ENCODE data around the gene HPCA. TPM values are rescaled to one million over a fixed set of nuclear protein-coding genes. Genes with fewer than 3 reads are reported as not detected.

Gene HPCA
- total RNA-seq, 1 experiment from 2014 or later: not detected

DNA sequence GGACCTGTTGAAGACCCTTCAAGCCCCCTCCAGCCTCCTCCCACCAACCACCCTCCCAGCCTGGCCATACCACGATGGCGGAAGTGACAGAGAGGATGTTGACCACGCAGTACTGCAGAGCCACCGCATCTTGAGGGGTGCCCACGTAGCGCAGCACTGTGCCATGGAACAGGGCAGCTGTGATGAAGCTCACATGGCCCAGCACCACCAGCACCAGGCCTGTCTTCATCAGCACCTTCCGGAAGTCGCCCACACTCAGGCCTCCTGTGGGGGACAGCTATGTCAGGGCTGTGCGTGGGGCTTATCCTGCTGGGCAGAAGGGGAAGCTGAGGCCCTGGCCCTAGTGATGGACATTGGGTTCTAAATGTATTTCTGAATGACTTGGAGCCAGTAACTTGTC lies 11.8 kb downstream of the HPCA start:
- intact Hi-C loops (cut with micrococcal nuclease; ENCODE audit: unreplicated experiment): no loop called here
- Mint-ChIP-seq H3K9me3 (ENCODE audit: low read depth, unreplicated experiment) (no peaks in the 10 kb centered on the region), H3K4me3 (ENCODE audit: low read depth, unreplicated experiment) (no peak overlapping the region), H3K27ac (ENCODE audit: unreplicated experiment) (no peak overlapping the region), H3K27me3 (ENCODE audit: unreplicated experiment) (peaks cover 7% of the 10 kb centered on the region), H3K4me1 (ENCODE audit: low read depth, unreplicated experiment) (peaks cover 6% of the 10 kb centered on the region), H3K36me3 (ENCODE audit: insufficient read depth, unreplicated experiment) (peaks cover 43% of the 10 kb centered on the region)
- CTCF ChIA-PET: interaction anchor here (1.4 kb wide), 1 partner anchor 185 kb away, joined by 4 read pairs; no protein-coding TSS in a partner anchor
- BruUV-seq (replicated peaks): no TSS peak
- DNase-seq: no peak
- TF ChIP-seq CTCF (IDR thresholded peaks at IDR 0.05; ENCODE audit: unreplicated experiment): no peak

DNA sequence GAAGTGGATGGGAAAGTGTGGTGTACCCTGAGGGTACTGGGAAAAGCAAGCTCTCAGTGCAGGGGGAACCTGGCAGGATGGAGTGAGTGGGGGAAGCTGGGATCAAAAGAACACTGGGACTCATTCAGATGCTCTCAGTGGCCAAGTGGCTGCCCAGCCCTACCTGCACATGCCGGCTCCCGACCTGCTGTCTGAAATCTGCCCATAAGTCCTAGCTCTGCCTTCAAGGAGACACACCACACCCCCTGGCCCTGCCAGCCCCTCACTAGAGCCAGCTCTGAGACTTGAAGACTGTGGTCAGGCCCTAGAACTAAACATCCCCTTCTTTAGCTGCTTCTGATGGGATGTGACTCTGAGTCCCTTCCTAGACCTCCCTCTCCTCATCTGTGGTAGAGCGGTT lies 12.7 kb downstream of the HPCA start:
- Mint-ChIP-seq H3K36me3 (ENCODE audit: insufficient read depth, unreplicated experiment) (peaks cover 34% of the 10 kb centered on the region), H3K9me3 (ENCODE audit: low read depth, unreplicated experiment) (no peaks in the 10 kb centered on the region), H3K27me3 (ENCODE audit: unreplicated experiment) (no peaks in the 10 kb centered on the region), H3K4me1 (ENCODE audit: low read depth, unreplicated experiment) (peaks cover 7% of the 10 kb centered on the region), H3K27ac (ENCODE audit: unreplicated experiment) (no peak overlapping the region), H3K4me3 (ENCODE audit: low read depth, unreplicated experiment) (no peak overlapping the region)
- TSS peak; percentile 29 for BruUV-seq (replicated peaks)
- no peak for TF ChIP-seq CTCF (IDR thresholded peaks at IDR 0.05; ENCODE audit: unreplicated experiment)
- DNase-seq: no peak
- CTCF ChIA-PET: interaction anchor here (0.6 to 1.4 kb wide), 2 partner anchors 184 to 379 kb away, joined by 3 to 4 read pairs; no protein-coding TSS in a partner anchor
- intact Hi-C loops (cut with micrococcal nuclease; ENCODE audit: unreplicated experiment): no loop called here

GRCh38 chr1:32899586-32900296 lies 13.4 kb downstream of the HPCA start:
- no TSS peak for BruUV-seq (replicated peaks)
- Mint-ChIP-seq H3K36me3 (ENCODE audit: insufficient read depth, unreplicated experiment) (peaks cover 33% of the 10 kb centered on the region), H3K27me3 (ENCODE audit: unreplicated experiment) (no peaks in the 10 kb centered on the region), H3K4me3 (ENCODE audit: low read depth, unreplicated experiment) (peak overlapping the region; percentile 81), H3K27ac (ENCODE audit: unreplicated experiment) (no peak overlapping the region), H3K4me1 (ENCODE audit: low read depth, unreplicated experiment) (peaks cover 14% of the 10 kb centered on the region), H3K9me3 (ENCODE audit: low read depth, unreplicated experiment) (no peaks in the 10 kb centered on the region)
- no peak for TF ChIP-seq CTCF (IDR thresholded peaks at IDR 0.05; ENCODE audit: unreplicated experiment)
- no peak for DNase-seq
- intact Hi-C loops (cut with micrococcal nuclease; ENCODE audit: unreplicated experiment): no loop called here
- CTCF ChIA-PET: interaction anchor here (0.6 kb wide), 1 partner anchor 379 kb away, joined by 3 read pairs; no protein-coding TSS in a partner anchor

DNA sequence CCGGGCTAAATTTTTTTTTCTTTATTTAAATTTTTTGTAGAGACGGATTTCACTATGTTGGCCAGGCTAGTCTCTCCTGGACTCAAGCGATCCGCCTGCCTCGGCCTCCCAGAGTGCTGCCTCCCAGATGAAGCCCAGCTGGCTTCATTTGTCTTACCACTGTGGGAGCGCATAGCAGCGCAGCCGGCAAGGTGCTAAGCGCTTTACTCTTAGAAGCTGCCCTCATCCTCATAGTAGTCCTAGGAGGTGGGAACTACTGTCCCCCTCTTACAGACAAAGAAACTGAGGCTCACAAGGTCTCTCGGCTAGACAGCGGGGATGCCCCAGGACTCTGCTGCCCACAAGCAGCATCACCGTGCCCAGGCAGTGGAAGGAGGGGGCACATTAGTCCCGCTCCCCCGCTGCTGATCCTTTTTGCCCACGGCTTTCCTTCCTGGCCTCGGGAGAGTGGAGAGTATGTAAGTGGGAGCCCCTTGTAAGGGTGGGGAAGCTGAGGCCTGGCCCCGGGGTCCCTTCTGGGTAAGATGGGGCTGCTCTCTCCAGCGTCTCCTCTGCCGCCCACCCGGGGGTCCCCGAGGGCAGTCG lies 14.2 kb downstream of the HPCA start:
- peaks cover 28% of the 10 kb centered on the region for H3K36me3 Mint-ChIP-seq (ENCODE audit: insufficient read depth, unreplicated experiment)
- peaks cover 17% of the 10 kb centered on the region for H3K4me1 Mint-ChIP-seq (ENCODE audit: low read depth, unreplicated experiment)
- DNase-seq: no peak
- peak overlapping the region; percentile 81 for H3K4me3 Mint-ChIP-seq (ENCODE audit: low read depth, unreplicated experiment)
- intact Hi-C loops (cut with micrococcal nuclease; ENCODE audit: unreplicated experiment): no loop called here
- no TSS peak for BruUV-seq (replicated peaks)
- H3K27me3 Mint-ChIP-seq (ENCODE audit: unreplicated experiment): no peaks in the 10 kb centered on the region
- TF ChIP-seq CTCF (IDR thresholded peaks at IDR 0.05; ENCODE audit: unreplicated experiment): no peak
- H3K27ac Mint-ChIP-seq (ENCODE audit: unreplicated experiment): no peak overlapping the region
- H3K9me3 Mint-ChIP-seq (ENCODE audit: low read depth, unreplicated experiment): no peaks in the 10 kb centered on the region
- CTCF ChIA-PET: no interaction called here
